A549 (cell line): ENCODE results near the gene TDRD3. TPM values are rescaled to one million over a fixed set of nuclear protein-coding genes. Genes with fewer than 3 reads are reported as not detected.

Experiments
- ATAC-seq, 2 experiments: fragments of 200-7000 bp in 1 of 2; fragments of >200 bp in 1 of 2; cut with Nextera tagmentation in 1 of 2; cut with Tn5 transposase in 1 of 2; 3 replicates each; pipeline versions ENCODE4 v1.8.0 to v1.9.1; 2018 to 2020; ENCODE audit warnings: mild to moderate bottlenecking in 1 of 2, moderate library complexity in 1 of 2
- CTCF ChIA-PET: fragments of 300-600 bp; sonication (Branson Sonifier 250); formaldehyde crosslinking; extraction: SDS; loops from one replicate; lab custom pipeline; 2021; ENCODE audit warnings: antibody characterized with exemption, inconsistent platforms; lab: Yijun Ruan, JAX
- POLR2A ChIA-PET: fragments of 350-600 bp; formaldehyde crosslinking; extraction: SDS; loops from one replicate; lab custom pipeline; 2021; ENCODE audit warnings: antibody characterized with exemption, inconsistent platforms; lab: Yijun Ruan, JAX
- DNase-seq, 2 experiments: peaks; one replicate each; pipeline versions ENCODE4 v3.0.0 to v3.0.0-alpha.2; 2011 to 2016; ENCODE audit warnings: low read depth in 1 of 2, low spot score in 1 of 2
- FAIRE-seq: peaks from 2 replicates; lab custom pipeline; 2011; peaks lifted over from hg19 to GRCh38; lab: Jason Lieb, UNC
- H3K27ac ChIP-seq, 2 experiments: fragments of >200 bp; sonication (Bioruptor Twin); formaldehyde crosslinking; 3 replicates each; pipeline ENCODE4 v1.5.1; 2016 to 2017
- H3K4me1 ChIP-seq: fragments of >200 bp; sonication (Bioruptor Twin); formaldehyde crosslinking; 3 replicates; pipeline ENCODE4 v1.6.1; 2016
- H3K4me2 ChIP-seq: fragments of >200 bp; sonication (Bioruptor Twin); formaldehyde crosslinking; 3 replicates; pipeline ENCODE4 v1.6.1; 2016
- H3K4me3 ChIP-seq: fragments of >200 bp; sonication (Bioruptor Twin); formaldehyde crosslinking; 3 replicates; pipeline ENCODE4 v1.5.1; 2016
- H3K9me3 ChIP-seq: fragments of >200 bp; sonication (Bioruptor Twin); formaldehyde crosslinking; 3 replicates; pipeline ENCODE4 v1.6.1; 2016
- CTCF ChIP-seq: fragments of >200 bp; sonication (Bioruptor Twin); formaldehyde crosslinking; IDR thresholded peaks from 3 replicates; pipeline ENCODE4 v1.5.1; 2016
- EHMT2 ChIP-seq: fragments of 200-600 bp; sonication (generic); IDR thresholded peaks from 2 replicates; pipeline ENCODE4 v1.6.1; 2016; ENCODE audit warnings: antibody characterized with exemption, low read depth, mild to moderate bottlenecking, moderate library complexity
- FOSB ChIP-seq: fragments of 250-450 bp; sonication (Bioruptor Pico); IDR thresholded peaks from 2 replicates; pipeline ENCODE4 v1.5.0; 2020; ENCODE audit warnings: mild to moderate bottlenecking, moderate library complexity
- FOSL2 ChIP-seq, 2 experiments: fragments of 450-650 bp in 1 of 2; fragments of >200 bp in 1 of 2; sonication (Bioruptor Twin) in 1 of 2; formaldehyde crosslinking; IDR thresholded peaks; 2 replicates each; pipeline versions ENCODE4 v1.5.0 to v1.6.1; 2016 to 2020; ENCODE audit warnings: mild to moderate bottlenecking in 1 of 2, moderate library complexity in 1 of 2
- GATA3 ChIP-seq: IDR thresholded peaks from 2 replicates; pipeline ENCODE4 v1.6.1; 2012; ENCODE audit warnings: borderline replicate concordance
- HEYL ChIP-seq: fragments of 250-450 bp; sonication (Bioruptor Pico); IDR thresholded peaks from 2 replicates; pipeline ENCODE4 v1.8.0; 2021; ENCODE audit warnings: mild to moderate bottlenecking, moderate library complexity
- KDM1A ChIP-seq: fragments of 200-600 bp; sonication (generic); IDR thresholded peaks from 2 replicates; pipeline ENCODE4 v1.6.1; 2016; ENCODE audit warnings: low read depth, mild to moderate bottlenecking
- KDM5A ChIP-seq: fragments of 200-600 bp; sonication (generic); IDR thresholded peaks from 2 replicates; pipeline ENCODE4 v1.6.1; 2016; ENCODE audit warnings: antibody characterized with exemption, mild to moderate bottlenecking
- NFE2L2 ChIP-seq: fragments of 150-350 bp; conservative IDR thresholded peaks from 2 replicates; pipeline ENCODE4 v1.6.1; 2014; ENCODE audit warnings: low read length
- NPAS2 ChIP-seq: fragments of 250-450 bp; sonication (Bioruptor Pico); IDR thresholded peaks from 2 replicates; pipeline ENCODE4 v1.8.0; 2022; ENCODE audit warnings: mild to moderate bottlenecking, moderate library complexity, borderline replicate concordance
- POLR2AphosphoS2 ChIP-seq: conservative IDR thresholded peaks from 2 replicates; pipeline ENCODE4 v1.6.1; 2012; ENCODE audit warnings: low read length, improper control_type of control experiment, inconsistent platforms
- TFCP2L1 ChIP-seq: fragments of 250-450 bp; sonication (Bioruptor Pico); IDR thresholded peaks from 2 replicates; pipeline ENCODE4 v1.5.0; 2021; ENCODE audit warnings: mild to moderate bottlenecking
- ZC3H11A ChIP-seq: fragments of 450-650 bp; IDR thresholded peaks from 2 replicates; pipeline ENCODE4 v1.6.1; 2014; ENCODE audit warnings: antibody characterized with exemption, mild to moderate bottlenecking
- WGBS: methylation state at CpG from one replicate; pipeline ENCODE4 v1.1.6; 2017; ENCODE audit errors: missing lambda C conversion rate; 5-methylcytosine and 5-hydroxymethylcytosine counted together
- polyA plus RNA-seq, 4 experiments: library from polyadenylated mRNA; depleted of rRNA in 3 of 4; stranded (reverse); fragments of >200 nt; fragmentation: RNase III in 1 of 4; extraction: RNeasy Plus Mini Kit Qiagen cat#74134 plus additional on column Dnase treatment in 1 of 4; gene quantifications; 2 replicates in 3 of 4; 3 replicates in 1 of 4; pipeline ENCODE4 v1.2.3, GENCODE V29; 2011 to 2017
- TF ChIP-seq, protein P1 (sequence below): fragments of 200-600 bp; sonication (generic); IDR thresholded peaks from 2 replicates; pipeline ENCODE4 v1.6.1; 2016; ENCODE audit warnings: antibody characterized with exemption, mild to moderate bottlenecking, moderate library complexity
- TF ChIP-seq, protein P2 (sequence below): fragments of 250-450 bp; sonication (Bioruptor Pico); IDR thresholded peaks from 2 replicates; pipeline ENCODE4 v1.5.0; 2021; ENCODE audit warnings: mild to moderate bottlenecking, moderate library complexity, borderline replicate concordance
- TF ChIP-seq, protein P3 (sequence below): fragments of 250-450 bp; sonication (Bioruptor Pico); IDR thresholded peaks from 2 replicates; pipeline ENCODE4 v1.5.0; 2020; ENCODE audit warnings: low read depth, mild to moderate bottlenecking, moderate library complexity

Gene TDRD3
- polyA plus RNA-seq, 2 of the 4 experiments (the other 2 are of a cell fraction): 5.7 to 11.8 TPM

GRCh38 chr13:60417734-60418133 is 20.7 kb downstream of the TDRD3 start:
- no peak for ATAC-seq
- DNase-seq: no peak
- CTCF ChIA-PET: no interaction called here
- 87% methylated on average over 2 of the region's 2 CpGs for WGBS
- no peak overlapping the region for H3K27ac ChIP-seq
- POLR2A ChIA-PET: no interaction called here
- FAIRE-seq: no peak
- H3K4me1 ChIP-seq: 0 out of 3 replicates have a peak, but pooled peaks cover 3% of the 10 kb centered on the region
- no peaks in the 10 kb centered on the region for H3K9me3 ChIP-seq
- no peak overlapping the region for H3K4me3 ChIP-seq
- TF ChIP-seq FOSL2 (IDR thresholded peaks at IDR 0.05): no peak
- no peak for TF ChIP-seq FOSL2 (CRISPR knock-in tag; IDR thresholded peaks at IDR 0.05)
- TF ChIP-seq CTCF: no peak
- no peak for TF ChIP-seq POLR2AphosphoS2
- TF ChIP-seq, protein P1, sequence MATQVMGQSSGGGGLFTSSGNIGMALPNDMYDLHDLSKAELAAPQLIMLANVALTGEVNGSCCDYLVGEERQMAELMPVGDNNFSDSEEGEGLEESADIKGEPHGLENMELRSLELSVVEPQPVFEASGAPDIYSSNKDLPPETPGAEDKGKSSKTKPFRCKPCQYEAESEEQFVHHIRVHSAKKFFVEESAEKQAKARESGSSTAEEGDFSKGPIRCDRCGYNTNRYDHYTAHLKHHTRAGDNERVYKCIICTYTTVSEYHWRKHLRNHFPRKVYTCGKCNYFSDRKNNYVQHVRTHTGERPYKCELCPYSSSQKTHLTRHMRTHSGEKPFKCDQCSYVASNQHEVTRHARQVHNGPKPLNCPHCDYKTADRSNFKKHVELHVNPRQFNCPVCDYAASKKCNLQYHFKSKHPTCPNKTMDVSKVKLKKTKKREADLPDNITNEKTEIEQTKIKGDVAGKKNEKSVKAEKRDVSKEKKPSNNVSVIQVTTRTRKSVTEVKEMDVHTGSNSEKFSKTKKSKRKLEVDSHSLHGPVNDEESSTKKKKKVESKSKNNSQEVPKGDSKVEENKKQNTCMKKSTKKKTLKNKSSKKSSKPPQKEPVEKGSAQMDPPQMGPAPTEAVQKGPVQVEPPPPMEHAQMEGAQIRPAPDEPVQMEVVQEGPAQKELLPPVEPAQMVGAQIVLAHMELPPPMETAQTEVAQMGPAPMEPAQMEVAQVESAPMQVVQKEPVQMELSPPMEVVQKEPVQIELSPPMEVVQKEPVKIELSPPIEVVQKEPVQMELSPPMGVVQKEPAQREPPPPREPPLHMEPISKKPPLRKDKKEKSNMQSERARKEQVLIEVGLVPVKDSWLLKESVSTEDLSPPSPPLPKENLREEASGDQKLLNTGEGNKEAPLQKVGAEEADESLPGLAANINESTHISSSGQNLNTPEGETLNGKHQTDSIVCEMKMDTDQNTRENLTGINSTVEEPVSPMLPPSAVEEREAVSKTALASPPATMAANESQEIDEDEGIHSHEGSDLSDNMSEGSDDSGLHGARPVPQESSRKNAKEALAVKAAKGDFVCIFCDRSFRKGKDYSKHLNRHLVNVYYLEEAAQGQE: no peak
- no peak overlapping the region for H3K4me2 ChIP-seq

DNA sequence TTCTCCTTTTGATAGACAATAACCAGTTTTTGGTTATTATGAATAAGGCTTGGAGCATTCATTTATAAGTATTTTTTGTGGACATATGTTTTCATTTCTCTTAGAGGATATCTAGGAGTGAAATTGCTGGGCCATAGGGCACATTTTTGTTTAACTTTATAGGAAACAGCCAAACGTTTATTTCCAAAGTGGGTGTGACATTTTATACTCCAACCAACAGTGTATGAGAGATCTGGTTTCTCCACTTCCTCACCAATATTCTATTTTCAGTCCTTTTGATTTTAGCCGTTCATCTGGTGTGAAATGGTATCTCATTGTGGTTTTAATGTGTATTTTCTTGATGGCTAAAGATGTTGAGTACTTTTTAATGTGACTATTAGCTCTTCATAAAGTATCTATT is 21.9 kb downstream of the TDRD3 start:
- Histone ChIP-seq H3K27ac (no peak overlapping the region), H3K4me2 (no peak overlapping the region), H3K4me1 (no peaks in the 10 kb centered on the region), H3K9me3 (no peaks in the 10 kb centered on the region), H3K4me3 (no peak overlapping the region)
- POLR2A ChIA-PET: no interaction called here
- TF ChIP-seq, protein P2, sequence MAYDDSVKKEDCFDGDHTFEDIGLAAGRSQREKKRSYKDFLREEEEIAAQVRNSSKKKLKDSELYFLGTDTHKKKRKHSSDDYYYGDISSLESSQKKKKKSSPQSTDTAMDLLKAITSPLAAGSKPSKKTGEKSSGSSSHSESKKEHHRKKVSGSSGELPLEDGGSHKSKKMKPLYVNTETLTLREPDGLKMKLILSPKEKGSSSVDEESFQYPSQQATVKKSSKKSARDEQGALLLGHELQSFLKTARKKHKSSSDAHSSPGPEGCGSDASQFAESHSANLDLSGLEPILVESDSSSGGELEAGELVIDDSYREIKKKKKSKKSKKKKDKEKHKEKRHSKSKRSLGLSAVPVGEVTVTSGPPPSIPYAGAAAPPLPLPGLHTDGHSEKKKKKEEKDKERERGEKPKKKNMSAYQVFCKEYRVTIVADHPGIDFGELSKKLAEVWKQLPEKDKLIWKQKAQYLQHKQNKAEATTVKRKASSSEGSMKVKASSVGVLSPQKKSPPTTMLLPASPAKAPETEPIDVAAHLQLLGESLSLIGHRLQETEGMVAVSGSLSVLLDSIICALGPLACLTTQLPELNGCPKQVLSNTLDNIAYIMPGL (CRISPR knock-in tag): no peak
- TF ChIP-seq TFCP2L1 (no peak), GATA3 (no peak), NFE2L2 (no peak), NPAS2 (CRISPR knock-in tag) (no peak), EHMT2 (no peak), FOSB (no peak), CTCF (no peak), ZC3H11A (no peak), KDM1A (no peak), KDM5A (no peak), HEYL (no peak)
- TF ChIP-seq, protein P1: no peak
- TF ChIP-seq, protein P3, sequence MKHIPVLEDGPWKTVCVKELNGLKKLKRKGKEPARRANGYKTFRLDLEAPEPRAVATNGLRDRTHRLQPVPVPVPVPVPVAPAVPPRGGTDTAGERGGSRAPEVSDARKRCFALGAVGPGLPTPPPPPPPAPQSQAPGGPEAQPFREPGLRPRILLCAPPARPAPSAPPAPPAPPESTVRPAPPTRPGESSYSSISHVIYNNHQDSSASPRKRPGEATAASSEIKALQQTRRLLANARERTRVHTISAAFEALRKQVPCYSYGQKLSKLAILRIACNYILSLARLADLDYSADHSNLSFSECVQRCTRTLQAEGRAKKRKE (CRISPR knock-in tag): no peak
- DNase-seq (no peak), FAIRE-seq (no peak), ATAC-seq (no peak)
- CTCF ChIA-PET: no interaction called here
- 74% methylated on average over 2 of the region's 2 CpGs for WGBS
